ENCODE data around the gene TTI1.

The TTI1 gene

DNA sequence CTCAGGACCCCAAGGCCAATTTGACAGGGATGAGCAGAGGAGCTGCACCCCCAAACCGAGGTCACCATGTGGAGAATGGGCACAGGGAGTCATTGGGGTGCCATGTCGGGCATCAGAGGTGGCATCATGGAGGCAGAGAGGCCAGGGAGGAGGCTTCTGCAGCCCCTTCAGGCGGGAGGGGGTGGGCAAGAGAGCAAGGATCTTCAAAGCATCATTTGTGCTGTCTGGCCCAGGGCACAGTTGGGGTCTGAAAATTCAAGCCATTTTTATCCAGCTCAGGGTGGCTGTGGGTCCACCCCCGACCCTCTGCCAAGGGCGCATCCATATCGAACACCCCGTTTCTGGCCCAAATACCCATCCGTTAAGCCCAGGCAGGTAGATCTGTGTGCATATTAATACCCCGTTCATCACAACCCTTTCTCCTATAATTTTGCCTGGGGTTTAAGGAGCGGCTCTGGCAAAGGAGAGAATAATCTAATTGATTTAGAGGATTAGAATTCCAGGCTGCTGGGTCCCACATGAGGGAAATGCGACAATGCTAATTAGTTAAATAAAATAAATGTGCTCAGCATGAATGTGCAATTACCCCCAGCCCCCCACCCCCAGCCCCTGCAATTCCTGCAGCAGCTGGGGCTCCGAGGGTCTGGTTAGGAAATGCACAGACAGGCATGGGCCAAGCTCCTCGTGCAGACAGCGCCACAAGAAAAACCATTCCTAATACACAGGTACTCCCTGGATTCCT is 98.5 kb downstream of the TTI1 start:
- DNase-seq = no peak

DNA sequence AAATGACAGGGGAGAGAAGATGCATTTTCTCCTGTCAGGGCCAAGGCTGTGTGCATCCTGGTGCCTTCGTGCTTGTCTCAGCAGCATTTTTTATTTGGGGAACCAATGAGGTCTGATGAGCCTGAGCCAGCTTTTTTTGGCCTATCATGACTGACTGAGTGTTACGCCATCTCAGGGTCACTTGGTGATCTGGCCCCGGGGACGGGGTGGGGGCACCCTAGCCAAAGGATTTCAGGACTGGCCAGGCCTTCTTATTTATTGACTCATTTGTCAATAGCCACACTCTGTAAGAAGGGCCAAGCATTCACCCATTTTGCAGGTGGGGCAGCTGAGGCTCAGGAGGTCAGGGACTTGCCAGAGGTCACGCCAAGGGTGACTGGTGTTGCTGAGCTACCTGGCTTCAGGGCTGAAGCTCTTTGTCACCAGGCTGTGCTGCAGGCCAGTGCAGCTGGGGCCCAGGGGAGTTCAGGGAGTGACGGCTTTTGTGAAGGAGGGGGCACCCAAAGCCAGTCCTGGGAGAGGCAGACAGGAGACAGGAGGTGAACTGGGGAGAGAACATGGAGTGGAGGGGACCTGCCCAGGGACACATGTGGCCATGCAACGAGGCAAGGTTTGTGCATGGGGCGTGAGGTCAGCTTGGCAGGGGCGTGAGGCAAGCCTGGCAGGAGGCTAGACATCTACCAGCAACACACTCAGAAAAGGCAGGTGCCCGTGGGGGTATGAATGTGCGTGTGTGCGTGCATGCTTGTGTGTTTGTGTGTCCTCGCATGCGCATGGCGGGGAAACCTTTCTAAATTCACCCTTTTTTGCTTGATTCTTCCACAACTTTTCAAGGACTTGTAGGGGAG is 99.2 kb downstream of the TTI1 start:
- DNase-seq = no peak
